GM10266 (cell line): ENCODE data around the gene TP73.

Source experiments
- DNase-seq: peaks from one replicate; pipeline ENCODE4 v3.0.0; 2012; ENCODE audit errors: extremely low spot score
- CTCF ChIP-seq: IDR thresholded peaks from 2 replicates; pipeline ENCODE4 v1.5.1; 2012; ENCODE audit warnings: mild to moderate bottlenecking, low read depth; ENCODE audit not compliant: control insufficient read depth, insufficient read depth; ENCODE audit errors: missing control alignments

Gene TP73

GRCh38 chr1:3742439-3743298 lies 90.4 kb downstream of the TP73 start:
- no peak for DNase-seq
- no peak for TF ChIP-seq CTCF

- no peak for DNase-seq
- TF ChIP-seq CTCF: no peak
Measured at GRCh38 chr1:3743421-3743820, 91.1 kb downstream of the TP73 start.

DNA sequence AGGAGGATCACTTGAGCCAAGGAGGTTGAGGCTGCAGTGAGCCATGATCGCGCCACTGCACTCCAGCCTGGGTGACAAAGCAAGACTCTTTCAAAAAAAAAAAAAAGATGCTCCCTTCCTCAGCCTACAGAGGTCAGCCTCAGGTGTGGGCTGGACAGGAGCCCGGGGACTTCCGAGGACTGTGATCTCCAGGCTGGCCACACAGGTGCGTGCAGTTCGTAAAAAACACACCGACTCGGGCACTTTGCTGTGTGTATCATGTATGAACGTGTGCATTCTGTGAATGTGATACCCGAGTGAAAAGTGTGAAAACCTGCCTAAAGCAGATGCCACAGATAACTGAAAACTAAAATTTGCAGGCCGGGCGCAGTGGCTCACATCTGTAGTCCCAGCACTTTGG lies 91.5 kb downstream of the TP73 start:
- DNase-seq: no peak
- TF ChIP-seq CTCF: no peak

GRCh38 chr1:3744646-3745045 lies 92.3 kb downstream of the TP73 start:
- no peak for TF ChIP-seq CTCF
- no peak for DNase-seq

DNA sequence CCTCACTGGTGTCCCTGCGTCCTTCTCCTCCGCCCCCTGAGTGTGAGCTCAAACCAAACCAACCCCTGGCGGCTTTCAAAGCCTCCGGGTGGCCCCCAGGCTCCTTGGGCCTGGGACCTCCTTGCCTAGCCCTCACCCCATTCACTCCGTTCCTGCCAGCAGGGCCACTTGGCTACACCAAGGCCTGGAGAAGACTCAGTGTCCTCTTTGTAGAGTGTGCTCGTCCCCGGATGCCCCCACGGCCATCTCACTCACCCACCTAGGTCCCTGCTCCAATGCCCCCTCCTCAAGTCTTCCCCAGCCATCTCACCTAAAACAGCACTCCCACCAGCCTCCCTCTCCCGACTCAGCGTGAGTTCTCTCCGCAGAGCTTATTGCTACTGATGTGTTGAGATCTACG lies 92.8 kb downstream of the TP73 start:
- TF ChIP-seq CTCF: no peak
- no peak for DNase-seq

DNA sequence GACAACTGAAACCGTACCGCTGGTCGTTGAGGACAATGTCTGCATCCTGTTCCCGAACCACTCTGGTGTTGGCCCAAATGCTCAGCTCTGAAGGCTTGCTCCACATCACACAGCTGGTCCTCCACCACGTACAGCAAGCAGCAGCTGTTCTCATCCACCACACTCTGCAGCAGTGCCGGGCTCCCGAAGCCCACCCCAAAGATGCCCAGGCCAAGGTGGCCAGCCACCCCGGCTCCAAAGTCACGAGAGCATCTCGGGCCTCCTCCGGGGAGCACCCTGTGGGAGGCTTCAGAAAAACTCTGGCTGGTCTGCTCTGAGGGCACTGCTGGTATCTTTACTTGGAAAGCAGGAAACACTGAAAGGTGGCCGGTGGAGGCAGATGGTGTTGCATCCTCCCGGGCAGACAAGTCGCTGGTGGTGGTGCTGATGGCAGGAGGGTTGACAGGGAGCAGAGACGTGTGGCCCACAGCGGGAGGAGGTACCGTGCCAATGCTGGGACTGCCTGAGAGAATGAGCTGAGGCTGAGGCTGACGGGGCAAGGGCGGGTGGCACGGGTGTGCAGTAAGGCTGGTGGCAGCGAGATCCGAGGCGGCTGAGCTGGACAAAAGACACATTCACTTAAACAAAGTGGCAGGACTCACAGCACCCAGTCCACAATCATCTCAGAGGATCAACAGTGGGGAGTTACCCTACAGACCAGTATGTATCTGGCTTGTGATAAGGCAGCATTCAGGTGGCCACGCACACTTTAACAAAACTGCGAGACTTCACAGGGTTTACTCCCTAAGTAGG lies 93.5 kb downstream of the TP73 start:
- TF ChIP-seq CTCF: no peak
- DNase-seq: no peak

GRCh38 chr1:3746389-3746829 lies 94.1 kb downstream of the TP73 start:
- DNase-seq: no peak
- TF ChIP-seq CTCF: no peak
